ENCODE measurements around the gene A3GALT2.

Gene A3GALT2

GRCh38 chr1:33320619-33321165, at the start of gene A3GALT2:
TSS of gene A3GALT2 (minus strand) at chr1:33321098. CDS start at chr1:33321098, 0 bp downstream.
- TF ChIP-seq GATA3 (IDR thresholded peaks at IDR 0.05; ENCODE audit: low read depth, low read length) = no peak
- no peak for TF ChIP-seq GATA2 (IDR thresholded peaks at IDR 0.05; ENCODE audit: low read depth, low read length)

DNA sequence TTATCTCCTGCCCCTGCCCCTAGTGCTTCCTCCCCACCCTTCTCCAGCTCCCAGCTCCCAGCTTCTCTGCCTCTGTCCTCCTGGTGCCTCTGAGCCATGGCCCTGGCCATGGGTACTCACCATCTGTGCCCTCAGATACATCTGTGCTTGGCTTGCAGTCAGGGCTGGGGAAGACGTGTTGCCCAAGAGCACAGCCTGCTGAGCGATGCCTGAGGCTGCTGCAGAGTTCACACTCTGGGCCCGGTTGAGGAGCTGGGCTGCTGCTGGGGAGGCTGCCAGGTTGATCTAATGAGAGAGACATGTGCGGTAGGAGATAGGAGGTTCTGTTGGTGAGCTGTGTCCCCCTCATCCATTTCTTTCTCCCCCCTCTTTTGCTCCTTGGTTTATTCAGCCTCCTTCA, 49.4 kb upstream of the A3GALT2 start:
- no peak for TF ChIP-seq GATA2 (IDR thresholded peaks at IDR 0.05; ENCODE audit: low read depth, low read length)
- TF ChIP-seq GATA3 (IDR thresholded peaks at IDR 0.05; ENCODE audit: low read depth, low read length) = no peak

DNA sequence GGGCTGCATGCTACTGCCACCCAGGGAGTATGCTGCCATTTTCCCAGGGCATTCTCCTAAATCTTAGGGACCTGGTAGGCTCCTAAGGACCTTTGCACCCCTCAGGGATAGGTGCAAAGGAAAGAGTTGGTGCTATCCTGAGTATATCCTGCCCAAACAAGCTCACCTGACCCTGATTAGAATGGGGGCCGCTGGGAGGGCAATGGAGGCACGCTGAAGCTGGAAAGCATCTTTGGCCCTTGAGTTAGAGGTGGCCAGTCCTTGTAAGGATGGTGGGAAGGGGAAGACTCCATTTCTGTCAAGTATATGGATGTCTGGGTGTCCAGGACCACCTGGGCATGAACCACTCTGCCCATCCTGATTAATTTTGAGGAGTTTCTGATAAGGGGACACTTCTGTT, 48.9 kb upstream of the A3GALT2 start:
- TF ChIP-seq GATA2 (IDR thresholded peaks at IDR 0.05; ENCODE audit: low read depth, low read length) = no peak
- TF ChIP-seq GATA3 (IDR thresholded peaks at IDR 0.05; ENCODE audit: low read depth, low read length) = no peak

DNA sequence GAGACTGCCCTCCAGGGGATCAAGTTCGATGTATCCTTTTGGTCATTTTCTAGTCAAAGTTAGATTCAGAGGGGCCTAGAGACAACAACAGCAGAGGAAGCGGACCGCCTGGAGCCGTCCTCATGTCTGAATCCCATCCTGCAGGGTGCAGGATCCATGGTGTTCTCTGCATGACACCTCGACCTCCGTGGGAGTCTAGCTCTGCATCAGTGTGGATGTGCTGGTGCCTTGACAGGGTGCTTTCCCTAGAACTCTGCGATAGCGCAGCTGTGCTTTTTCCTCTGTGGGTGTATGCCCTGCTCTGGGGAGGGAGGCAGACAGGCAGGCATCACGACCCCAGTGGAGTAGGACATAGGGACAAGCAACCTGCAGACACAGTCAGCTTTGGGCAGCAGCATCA, 48.2 kb upstream of the A3GALT2 start:
- TF ChIP-seq GATA2 (IDR thresholded peaks at IDR 0.05; ENCODE audit: low read depth, low read length) (no peak), GATA3 (IDR thresholded peaks at IDR 0.05; ENCODE audit: low read depth, low read length) (no peak)

GRCh38 chr1:33368431-33368830, 47.5 kb upstream of the A3GALT2 start:
- no peak for TF ChIP-seq GATA2 (IDR thresholded peaks at IDR 0.05; ENCODE audit: low read depth, low read length)
- TF ChIP-seq GATA3 (IDR thresholded peaks at IDR 0.05; ENCODE audit: low read depth, low read length) = no peak

- TF ChIP-seq GATA2 (IDR thresholded peaks at IDR 0.05; ENCODE audit: low read depth, low read length) (no peak), GATA3 (IDR thresholded peaks at IDR 0.05; ENCODE audit: low read depth, low read length) (no peak)
Observed at GRCh38 chr1:33367485-33368405, 46.8 kb upstream of the A3GALT2 start.

DNA sequence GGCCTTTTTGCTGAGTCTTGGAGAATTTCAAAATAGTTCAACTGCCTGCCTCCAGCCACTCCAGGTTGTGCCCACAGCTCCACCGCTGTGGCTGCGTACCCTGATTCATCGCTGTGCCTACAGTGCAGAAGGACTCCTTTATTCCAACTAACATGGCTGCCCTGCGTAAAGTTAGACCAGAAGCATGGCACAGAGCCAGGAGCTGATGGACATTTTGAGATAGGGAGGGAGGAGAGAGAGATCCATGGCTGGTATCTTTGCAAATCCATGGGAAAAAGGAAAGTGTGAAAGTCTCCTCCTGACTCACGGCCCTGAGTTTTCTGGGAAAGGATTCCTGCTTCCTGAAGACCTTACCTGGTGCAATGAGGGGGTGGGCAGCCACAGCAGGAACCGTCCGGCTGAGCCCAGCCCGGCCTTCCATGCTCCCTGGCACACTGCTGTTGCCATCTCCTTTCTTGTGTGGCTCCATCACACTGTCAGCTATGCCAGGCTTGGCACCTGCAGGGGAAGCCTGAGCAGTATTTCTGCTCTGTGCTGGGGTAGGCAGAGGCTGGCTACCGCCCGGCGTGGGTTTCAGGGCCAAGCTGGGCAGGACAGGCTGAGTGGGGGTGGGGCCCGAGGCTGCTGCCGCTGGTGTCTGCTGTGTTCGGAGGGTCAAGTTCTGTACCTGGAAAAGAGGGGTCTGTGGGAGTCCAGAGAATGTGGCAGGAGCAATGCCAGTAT, 46.0 kb upstream of the A3GALT2 start:
- peak; percentile 51; the same call in 1 of the 2 replicates for TF ChIP-seq GATA2 (IDR thresholded peaks at IDR 0.05; ENCODE audit: low read depth, low read length)
- no peak for TF ChIP-seq GATA3 (IDR thresholded peaks at IDR 0.05; ENCODE audit: low read depth, low read length)

- TF ChIP-seq GATA3 (IDR thresholded peaks at IDR 0.05; ENCODE audit: low read depth, low read length) (no peak), GATA2 (IDR thresholded peaks at IDR 0.05; ENCODE audit: low read depth, low read length) (no peak)
Observed at GRCh38 chr1:33365560-33365997, 44.7 kb upstream of the A3GALT2 start.

GRCh38 chr1:33364565-33364918, 43.6 kb upstream of the A3GALT2 start:
- no peak for TF ChIP-seq GATA3 (IDR thresholded peaks at IDR 0.05; ENCODE audit: low read depth, low read length)
- no peak for TF ChIP-seq GATA2 (IDR thresholded peaks at IDR 0.05; ENCODE audit: low read depth, low read length)

GRCh38 chr1:33363470-33363861, 42.6 kb upstream of the A3GALT2 start:
- TF ChIP-seq GATA2 (IDR thresholded peaks at IDR 0.05; ENCODE audit: low read depth, low read length) = no peak
- TF ChIP-seq GATA3 (IDR thresholded peaks at IDR 0.05; ENCODE audit: low read depth, low read length) = no peak

DNA sequence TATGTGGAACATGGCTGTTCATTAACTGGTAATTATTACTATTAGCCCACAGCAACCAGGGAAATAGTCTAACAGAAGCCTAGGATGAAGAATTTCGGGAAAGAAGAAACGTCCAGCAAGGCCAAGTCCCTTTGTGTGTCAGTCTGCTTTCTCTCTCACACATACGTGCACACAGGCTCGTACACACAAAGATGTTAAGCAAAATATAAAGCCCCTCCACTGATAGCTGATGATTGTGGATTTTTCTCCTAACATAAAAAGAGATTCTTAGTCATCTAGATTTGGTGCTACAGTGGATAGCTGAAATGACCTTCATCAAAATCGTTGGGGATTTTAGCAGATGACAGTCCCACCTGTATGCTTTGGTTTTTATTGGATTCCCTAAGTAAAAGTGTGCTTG, 42.1 kb upstream of the A3GALT2 start:
- TF ChIP-seq GATA3 (IDR thresholded peaks at IDR 0.05; ENCODE audit: low read depth, low read length) = no peak
- no peak for TF ChIP-seq GATA2 (IDR thresholded peaks at IDR 0.05; ENCODE audit: low read depth, low read length)

DNA sequence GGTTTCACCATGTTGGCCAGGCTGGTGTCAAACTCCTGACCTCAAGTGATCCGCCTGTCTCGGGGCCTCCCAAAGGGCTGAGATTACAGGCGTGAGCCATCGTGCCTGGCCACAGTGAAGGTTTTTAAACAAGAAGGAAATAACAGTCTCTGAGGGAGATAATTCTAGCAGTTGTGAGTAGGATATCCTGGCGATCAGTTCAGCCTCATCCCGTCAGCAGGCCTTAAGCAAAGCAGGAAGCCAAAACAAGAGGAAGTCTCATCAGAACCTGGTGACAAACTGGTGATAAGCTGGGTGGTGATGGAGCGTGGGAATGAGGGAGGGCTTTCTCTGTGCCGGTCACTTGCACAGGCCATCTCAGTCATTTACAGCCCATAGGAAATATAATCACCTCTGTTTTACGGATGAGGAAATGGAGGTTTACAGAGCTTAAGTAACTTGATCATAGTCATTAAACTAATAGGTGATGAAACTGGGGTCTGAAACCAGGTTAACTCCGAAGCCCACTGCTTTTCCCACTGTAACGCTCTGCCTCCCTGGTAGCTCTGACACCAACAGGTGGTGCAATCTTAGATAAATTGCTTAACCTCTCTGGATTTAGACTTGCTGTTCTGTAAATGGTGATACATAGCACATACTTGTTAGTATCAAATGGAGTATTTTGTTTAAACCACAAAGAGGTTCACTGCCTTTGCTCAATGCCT, 40.8 kb upstream of the A3GALT2 start:
- TF ChIP-seq GATA2 (IDR thresholded peaks at IDR 0.05; ENCODE audit: low read depth, low read length) (no peak), GATA3 (IDR thresholded peaks at IDR 0.05; ENCODE audit: low read depth, low read length) (no peak)

GRCh38 chr1:33360367-33360766, 39.5 kb upstream of the A3GALT2 start:
- TF ChIP-seq GATA2 (IDR thresholded peaks at IDR 0.05; ENCODE audit: low read depth, low read length) (no peak), GATA3 (IDR thresholded peaks at IDR 0.05; ENCODE audit: low read depth, low read length) (no peak)

DNA sequence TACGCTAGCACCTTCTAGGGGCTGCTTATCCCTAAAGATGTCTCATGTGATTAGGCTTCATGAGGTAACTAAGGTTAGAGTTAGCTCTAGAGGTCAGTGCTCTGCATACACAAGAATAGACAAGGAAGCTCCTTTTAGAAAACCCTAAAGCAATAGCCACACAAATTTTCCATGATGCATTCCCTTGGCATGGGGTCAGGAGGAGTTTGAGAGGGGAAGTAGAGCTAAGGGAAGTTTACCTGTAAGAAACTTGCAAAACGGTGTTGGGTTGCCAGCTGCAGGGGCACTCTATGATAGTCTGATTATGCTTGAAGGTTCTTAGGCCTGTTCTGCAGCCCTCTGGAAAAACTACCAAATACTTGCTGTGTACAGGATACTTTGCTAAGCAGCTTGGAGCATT, 39.0 kb upstream of the A3GALT2 start:
- TF ChIP-seq GATA2 (IDR thresholded peaks at IDR 0.05; ENCODE audit: low read depth, low read length) = no peak
- no peak for TF ChIP-seq GATA3 (IDR thresholded peaks at IDR 0.05; ENCODE audit: low read depth, low read length)
